Esophagus squamous epithelium (tissue), 4 donors: ENCODE measurements around the gene PRR5L.

Experiments
- POLR2A ChIP-seq, 4 donors: fragments of 450-650 bp; IDR thresholded peaks; one replicate each; pipeline ENCODE4 v1.6.1; 2017; ENCODE audit warnings: antibody characterized with exemption in 4 of 4, mild to moderate bottlenecking in 4 of 4, moderate library complexity in 3 of 4
- TF ChIP-seq, protein P1 (sequence below), 6 experiments: fragments of 450-650 bp in 4 of 6; fragments of 200-600 bp in 2 of 6; sonication (generic) in 2 of 6; IDR thresholded peaks; one replicate each; pipeline ENCODE4 v1.5.1; 2016 to 2019; ENCODE audit warnings: antibody characterized with exemption in 6 of 6, mild to moderate bottlenecking in 4 of 6, moderate library complexity in 4 of 6

DNA sequence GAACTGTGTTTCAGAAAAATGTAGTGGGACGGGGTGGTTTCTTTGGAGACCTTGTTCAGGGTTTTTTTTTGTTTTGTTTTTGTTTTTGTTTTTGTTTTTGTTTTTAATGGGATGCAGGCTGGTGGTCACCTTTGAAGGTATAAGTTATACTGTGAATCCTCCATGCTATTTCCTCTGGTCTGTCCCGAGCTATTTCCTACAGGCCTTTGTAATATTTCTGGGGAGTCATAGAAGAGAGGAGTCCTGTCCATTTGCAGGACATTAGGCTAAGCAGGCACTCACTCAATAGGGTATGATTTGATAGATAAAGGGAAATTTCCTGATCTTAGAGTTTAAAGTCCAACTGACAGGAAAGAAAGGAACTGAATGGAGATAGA is 136.0 kb downstream of the PRR5L start:
- TF ChIP-seq, protein P1, sequence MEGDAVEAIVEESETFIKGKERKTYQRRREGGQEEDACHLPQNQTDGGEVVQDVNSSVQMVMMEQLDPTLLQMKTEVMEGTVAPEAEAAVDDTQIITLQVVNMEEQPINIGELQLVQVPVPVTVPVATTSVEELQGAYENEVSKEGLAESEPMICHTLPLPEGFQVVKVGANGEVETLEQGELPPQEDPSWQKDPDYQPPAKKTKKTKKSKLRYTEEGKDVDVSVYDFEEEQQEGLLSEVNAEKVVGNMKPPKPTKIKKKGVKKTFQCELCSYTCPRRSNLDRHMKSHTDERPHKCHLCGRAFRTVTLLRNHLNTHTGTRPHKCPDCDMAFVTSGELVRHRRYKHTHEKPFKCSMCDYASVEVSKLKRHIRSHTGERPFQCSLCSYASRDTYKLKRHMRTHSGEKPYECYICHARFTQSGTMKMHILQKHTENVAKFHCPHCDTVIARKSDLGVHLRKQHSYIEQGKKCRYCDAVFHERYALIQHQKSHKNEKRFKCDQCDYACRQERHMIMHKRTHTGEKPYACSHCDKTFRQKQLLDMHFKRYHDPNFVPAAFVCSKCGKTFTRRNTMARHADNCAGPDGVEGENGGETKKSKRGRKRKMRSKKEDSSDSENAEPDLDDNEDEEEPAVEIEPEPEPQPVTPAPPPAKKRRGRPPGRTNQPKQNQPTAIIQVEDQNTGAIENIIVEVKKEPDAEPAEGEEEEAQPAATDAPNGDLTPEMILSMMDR (IDR thresholded peaks at IDR 0.05): no peak
- no peak for TF ChIP-seq POLR2A (IDR thresholded peaks at IDR 0.05)
